CD4-positive, alpha-beta memory T cell (primary cell): ENCODE results near the gene OR4M1. TPM values are rescaled to one million over a fixed set of nuclear protein-coding genes. Genes with fewer than 3 reads are reported as not detected.
"Not testable (repeated sequence)": the region's sequence is repeated elsewhere in the genome, so short reads cannot be mapped to it uniquely, and the experiment has no call there.

Source experiments
- CTCF ChIA-PET: fragments of 350-600 bp; sonication (Branson Sonifier 250); formaldehyde crosslinking; loops from one replicate; lab custom pipeline; 2021; ENCODE audit warnings: inconsistent platforms; ENCODE audit not compliant: partially characterized antibody; lab: Charles Lee
- POLR2A ChIA-PET: fragments of 350-600 bp; sonication (Branson Sonifier 250); formaldehyde crosslinking; loops from one replicate; lab custom pipeline; 2021; ENCODE audit not compliant: partially characterized antibody; lab: Charles Lee
- DNase-seq, 5 donors: peaks; one replicate each; pipeline versions ENCODE4 v3.0.0 to v3.0.0-alpha.2; 2020 to 2022; ENCODE audit warnings: mixed read lengths in 1 of 5
- H3K27ac ChIP-seq: one replicate; pipeline ENCODE4 v1.7.0; 2013; ENCODE audit warnings: low read depth, low read length
- H3K27me3 ChIP-seq: 2 replicates; pipeline ENCODE4 v1.7.0; 2013; ENCODE audit warnings: mild to moderate bottlenecking, low read length, moderate library complexity; ENCODE audit not compliant: insufficient read depth
- H3K36me3 ChIP-seq: 2 replicates; pipeline ENCODE4 v1.7.0; 2013; ENCODE audit warnings: mild to moderate bottlenecking, low read length, moderate library complexity; ENCODE audit not compliant: insufficient read depth
- H3K4me1 ChIP-seq: 2 replicates; pipeline ENCODE4 v1.7.0; 2013; ENCODE audit warnings: mild to moderate bottlenecking, low read length, moderate library complexity; ENCODE audit not compliant: insufficient read depth
- H3K4me3 ChIP-seq, 2 donors: one replicate each; pipeline ENCODE4 v1.7.0; 2013; ENCODE audit warnings: low read length in 2 of 2, mild to moderate bottlenecking in 1 of 2
- H3K9me3 ChIP-seq, 2 donors: one replicate each; pipeline ENCODE4 v1.7.0; 2013; ENCODE audit warnings: low read length in 2 of 2, control low read depth in 1 of 2; ENCODE audit not compliant: control insufficient read depth in 1 of 2
- H3K27ac Mint-ChIP-seq, 7 donors: one replicate each; pipeline ENCODE4 v1.8.0; 2020 to 2021; ENCODE audit warnings: mixed read lengths in 7 of 7, mild to moderate bottlenecking in 6 of 7, inconsistent platforms in 3 of 7, moderate library complexity in 3 of 7
- H3K27me3 Mint-ChIP-seq, 2 donors: one replicate each; pipeline ENCODE4 v1.8.0; 2020 to 2021; ENCODE audit warnings: mixed read lengths in 2 of 2
- H3K36me3 Mint-ChIP-seq, 2 donors: one replicate each; pipeline ENCODE4 v1.8.0; 2020 to 2021; ENCODE audit warnings: mixed read lengths in 2 of 2, inconsistent platforms in 1 of 2, mild to moderate bottlenecking in 1 of 2
- H3K4me1 Mint-ChIP-seq, 4 donors: one replicate each; pipeline ENCODE4 v1.8.0; 2020 to 2021; ENCODE audit warnings: mixed read lengths in 4 of 4, mild to moderate bottlenecking in 1 of 4
- H3K4me3 Mint-ChIP-seq, 8 donors: one replicate each; pipeline ENCODE4 v1.8.0; 2020 to 2021; ENCODE audit warnings: mixed read lengths in 8 of 8, mild to moderate bottlenecking in 7 of 8, moderate library complexity in 6 of 8, inconsistent platforms in 3 of 8
- H3K9me3 Mint-ChIP-seq, 8 donors: one replicate each; pipeline ENCODE4 v1.8.0; 2020 to 2021; ENCODE audit warnings: mixed read lengths in 8 of 8, mild to moderate bottlenecking in 5 of 8, inconsistent platforms in 3 of 8, moderate library complexity in 1 of 8
- intact Hi-C: fragments of 100-400 bp; cut with micrococcal nuclease; formaldehyde crosslinking; loops from one replicate; pipeline ENCODE4 v1.15.1; 2023
- polyA plus RNA-seq, 2 donors: library from polyadenylated mRNA; unstranded; fragments of 300-500 nt; fragmentation: Illumina TruSeq; gene quantifications; one replicate each; pipeline ENCODE4 v1.2.3, GENCODE V29; 2021
- total RNA-seq, 2 experiments: library from RNA; stranded (reverse); gene quantifications; one replicate each; pipeline ENCODE4 v1.2.3, GENCODE V29; 2021

The OR4M1 gene
- total RNA-seq (not detected), polyA plus RNA-seq (not detected)

DNA sequence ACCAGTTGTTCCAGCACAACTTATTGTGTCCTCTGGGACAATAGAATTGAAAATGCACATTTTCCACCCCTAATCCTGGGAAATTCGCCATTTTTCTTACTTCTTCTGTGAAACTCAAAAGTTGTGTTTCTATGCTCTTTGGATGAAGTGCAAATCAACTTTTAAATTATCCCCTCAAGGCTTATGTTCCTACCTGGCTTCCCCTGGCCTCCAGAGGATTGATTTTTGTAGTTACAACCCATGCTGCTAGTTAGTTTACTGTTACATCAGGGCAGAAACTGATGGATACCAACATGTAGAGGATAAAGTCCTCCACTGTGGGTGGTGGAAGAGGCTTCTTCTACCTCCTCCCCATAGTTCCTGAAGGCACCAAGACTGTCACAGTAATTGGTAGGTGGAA is at the start of gene OR4M1:
OR4M1 (plus strand) TSS at position 301 of the 400 bp plus-strand sequence. CDS start 6,819 bp downstream, outside the sequence.
- CTCF ChIA-PET, H3K27ac Mint-ChIP-seq, H3K27me3 ChIP-seq, intact Hi-C loops, H3K27ac ChIP-seq, DNase-seq, H3K27me3 Mint-ChIP-seq, H3K4me3 Mint-ChIP-seq, POLR2A ChIA-PET, H3K9me3 ChIP-seq, H3K36me3 Mint-ChIP-seq, H3K4me3 ChIP-seq, H3K4me1 ChIP-seq, H3K36me3 ChIP-seq, H3K4me1 Mint-ChIP-seq: not testable (repeated sequence)
- peaks cover 0 to 19% (median 12%) of the 10 kb centered on the region in 8 donors for H3K9me3 Mint-ChIP-seq

DNA sequence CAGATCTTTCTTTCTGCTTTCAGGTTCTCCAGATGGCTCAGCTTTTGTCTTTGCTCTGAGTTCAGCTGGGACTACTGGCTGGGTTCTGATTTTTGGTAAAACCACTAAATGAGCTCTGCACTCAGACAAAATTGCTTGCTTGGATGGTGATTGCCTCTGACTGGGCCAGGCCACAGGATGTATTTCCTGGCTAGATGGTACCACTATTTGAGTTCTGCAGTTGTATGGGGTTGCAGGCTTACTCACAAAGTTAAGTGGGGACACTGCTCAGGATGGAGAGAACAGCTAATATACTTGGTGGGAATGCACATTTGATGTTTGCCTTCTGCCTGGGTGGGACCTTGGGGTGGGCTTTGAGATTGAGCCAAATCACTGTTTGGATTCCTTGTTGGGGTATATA is 43.9 kb upstream of the OR4M1 start:
- peaks cover 0 to 2% of the 10 kb centered on the region in 2 donors for H3K27me3 Mint-ChIP-seq
- CTCF ChIA-PET, result no interaction called here
- Histone ChIP-seq H3K27me3 (no peaks in the 10 kb centered on the region), H3K4me1 (no peaks in the 10 kb centered on the region), H3K4me3 (no peak overlapping the region), H3K9me3 (peaks cover 3 to 5% of the 10 kb centered on the region in 2 donors), H3K27ac (no peak overlapping the region), H3K36me3 (no peaks in the 10 kb centered on the region)
- H3K4me1 Mint-ChIP-seq, result no peaks in the 10 kb centered on the region
- H3K27ac Mint-ChIP-seq, result no peak overlapping the region
- intact Hi-C loops, result no loop called here
- H3K4me3 Mint-ChIP-seq, result no peak overlapping the region
- peaks cover 0 to 27% (median 14%) of the 10 kb centered on the region in 8 donors for H3K9me3 Mint-ChIP-seq
- no peaks in the 10 kb centered on the region for H3K36me3 Mint-ChIP-seq
- POLR2A ChIA-PET, result no interaction called here
- no peak for DNase-seq

DNA sequence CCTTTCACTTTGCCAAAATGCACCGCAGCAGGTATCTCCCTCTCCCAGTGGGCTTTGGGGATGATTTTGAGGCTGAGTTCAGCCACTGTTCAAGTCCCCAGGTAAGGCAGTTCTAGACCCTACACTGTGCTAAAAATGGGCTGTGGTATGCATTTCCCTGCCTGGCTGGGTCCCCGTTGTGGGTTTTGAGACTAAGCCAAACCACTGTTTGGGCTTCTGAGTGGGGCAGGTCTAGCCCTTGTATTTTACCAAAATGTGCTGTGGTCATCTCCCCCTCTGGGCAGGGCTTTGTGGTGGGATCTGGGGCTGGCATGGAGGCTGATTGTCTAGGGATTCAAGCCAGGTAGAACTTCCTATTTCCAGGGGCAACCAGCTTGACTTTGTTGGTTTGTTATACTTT is 43.5 kb upstream of the OR4M1 start:
- no peak overlapping the region for H3K27ac Mint-ChIP-seq
- Histone ChIP-seq H3K27me3 (no peaks in the 10 kb centered on the region), H3K4me3 (no peak overlapping the region), H3K4me1 (no peaks in the 10 kb centered on the region), H3K9me3 (peaks cover 3 to 5% of the 10 kb centered on the region in 2 donors), H3K36me3 (no peaks in the 10 kb centered on the region), H3K27ac (no peak overlapping the region)
- no peaks in the 10 kb centered on the region for H3K4me1 Mint-ChIP-seq
- CTCF ChIA-PET, result no interaction called here
- intact Hi-C loops, result no loop called here
- no peaks in the 10 kb centered on the region for H3K36me3 Mint-ChIP-seq
- peaks cover 0 to 2% of the 10 kb centered on the region in 2 donors for H3K27me3 Mint-ChIP-seq
- H3K9me3 Mint-ChIP-seq, result peaks cover 0 to 27% (median 14%) of the 10 kb centered on the region in 8 donors
- POLR2A ChIA-PET, result no interaction called here
- DNase-seq, result no peak
- H3K4me3 Mint-ChIP-seq, result no peak overlapping the region

- H3K27ac Mint-ChIP-seq, H3K4me1 Mint-ChIP-seq, H3K27ac ChIP-seq, DNase-seq, POLR2A ChIA-PET, H3K27me3 Mint-ChIP-seq, H3K27me3 ChIP-seq, H3K4me3 ChIP-seq, CTCF ChIA-PET, H3K4me3 Mint-ChIP-seq, H3K36me3 ChIP-seq, H3K9me3 ChIP-seq, H3K4me1 ChIP-seq, H3K36me3 Mint-ChIP-seq, intact Hi-C loops: not testable (repeated sequence)
- peaks cover 0 to 21% (median 12%) of the 10 kb centered on the region in 8 donors for H3K9me3 Mint-ChIP-seq
Measured at GRCh38 chr14:19733893-19734292, 39.4 kb upstream of the OR4M1 start.

GRCh38 chr14:19743256-19743655 is 30.0 kb upstream of the OR4M1 start, which contains the start of gene OR4Q3:
OR4Q3 (plus strand) TSS chr14:19743571.
- H3K36me3 Mint-ChIP-seq, result no peaks in the 10 kb centered on the region

GRCh38 chr14:19752316-19752715 is 21.0 kb upstream of the OR4M1 start:
- H3K9me3 ChIP-seq, H3K36me3 ChIP-seq, H3K4me3 Mint-ChIP-seq, DNase-seq, H3K4me1 Mint-ChIP-seq, H3K27ac ChIP-seq, H3K27ac Mint-ChIP-seq, H3K9me3 Mint-ChIP-seq, CTCF ChIA-PET, POLR2A ChIA-PET, H3K27me3 Mint-ChIP-seq, H3K4me1 ChIP-seq, H3K27me3 ChIP-seq, intact Hi-C loops, H3K36me3 Mint-ChIP-seq, H3K4me3 ChIP-seq: not testable (repeated sequence)

More at GRCh38 chr14:19743256-19743655, 30.0 kb upstream of the OR4M1 start, which contains the start of gene OR4Q3:
- Mint-ChIP-seq H3K27ac (no peak within 1 kb of the TSS), H3K27me3 (no peaks in the 10 kb centered on the region), H3K9me3 (peaks cover 0 to 9% (median 4%) of the 10 kb centered on the region in 8 donors), H3K4me1 (no peaks in the 10 kb centered on the region), H3K4me3 (no peak within 1 kb of the TSS)
- DNase-seq, result no peak
- Histone ChIP-seq H3K27me3 (no peaks in the 10 kb centered on the region), H3K9me3 (no peaks in the 10 kb centered on the region), H3K4me1 (no peaks in the 10 kb centered on the region), H3K36me3 (no peaks in the 10 kb centered on the region), H3K4me3 (no peak within 1 kb of the TSS), H3K27ac (no peak within 1 kb of the TSS)
- ChIA-PET POLR2A (no interaction called here), CTCF (no interaction called here)
- intact Hi-C loops, result no loop called here

DNA sequence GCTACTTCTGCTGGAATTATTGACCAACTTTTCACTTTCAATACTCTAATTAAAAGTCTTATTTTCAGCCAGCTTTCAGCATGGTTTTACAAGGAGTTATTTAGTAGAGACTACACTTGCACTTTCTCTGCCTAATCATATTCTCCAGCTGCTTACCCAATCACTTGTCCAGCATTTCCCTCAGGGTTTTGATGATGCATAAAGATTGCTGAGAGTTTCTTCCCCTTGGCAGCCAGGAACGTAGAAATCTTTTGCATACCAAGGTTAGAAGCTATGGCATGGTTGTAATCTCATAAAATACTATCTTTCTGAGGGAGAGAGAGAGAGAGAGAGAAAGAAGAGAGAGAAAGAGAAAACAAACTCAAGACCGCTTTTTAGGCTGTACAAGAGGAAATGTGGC is 19.1 kb upstream of the OR4M1 start:
- Mint-ChIP-seq H3K9me3 (peaks cover 0 to 2% (median 0%) of the 10 kb centered on the region in 8 donors), H3K27ac (no peak overlapping the region), H3K4me1 (no peaks in the 10 kb centered on the region), H3K36me3 (no peaks in the 10 kb centered on the region), H3K4me3 (no peak overlapping the region), H3K27me3 (no peaks in the 10 kb centered on the region)
- Histone ChIP-seq H3K9me3 (no peaks in the 10 kb centered on the region), H3K4me1 (no peaks in the 10 kb centered on the region), H3K27ac (no peak overlapping the region), H3K36me3 (no peaks in the 10 kb centered on the region), H3K27me3 (no peaks in the 10 kb centered on the region), H3K4me3 (no peak overlapping the region)
- intact Hi-C loops, result no loop called here
- ChIA-PET CTCF (no interaction called here), POLR2A (no interaction called here)
- no peak for DNase-seq

- intact Hi-C loops, POLR2A ChIA-PET, H3K4me3 Mint-ChIP-seq, H3K27me3 ChIP-seq, H3K36me3 ChIP-seq, H3K27ac Mint-ChIP-seq, H3K4me3 ChIP-seq, H3K27ac ChIP-seq, H3K4me1 Mint-ChIP-seq, CTCF ChIA-PET, H3K9me3 ChIP-seq, H3K4me1 ChIP-seq, H3K36me3 Mint-ChIP-seq, DNase-seq, H3K27me3 Mint-ChIP-seq: not testable (repeated sequence)
- H3K9me3 Mint-ChIP-seq, result peaks cover 0 to 16% (median 13%) of the 10 kb centered on the region in 8 donors
Measured at GRCh38 chr14:19771491-19771890, 1.8 kb upstream of the OR4M1 start.
